ACC112 (cell line): ENCODE results near the gene KLHL8.
"Not testable (repeated sequence)": the region's sequence is repeated elsewhere in the genome, so short reads cannot be mapped to it uniquely, and the experiment has no call there.

Source experiments
- H2AFZ ChIP-seq: fragments of 200-600 bp; sonication (generic); one replicate; pipeline ENCODE4 v1.6.0; 2017; ENCODE audit warnings: antibody characterized with exemption, low read length; ENCODE audit not compliant: unreplicated experiment
- H3K27ac ChIP-seq: fragments of 200-600 bp; sonication (generic); 2 replicates; pipeline ENCODE4 v1.5.1; 2014; ENCODE audit warnings: low read depth, mild to moderate bottlenecking, antibody characterized with exemption, low read length, moderate library complexity
- H3K27me3 ChIP-seq: fragments of 200-600 bp; sonication (generic); 2 replicates; pipeline ENCODE4 v1.6.1; 2014; ENCODE audit warnings: mild to moderate bottlenecking, antibody characterized with exemption, low read length, moderate library complexity, mixed read lengths; ENCODE audit not compliant: insufficient read depth
- H3K36me3 ChIP-seq: fragments of 200-600 bp; sonication (generic); 2 replicates; pipeline ENCODE4 v1.6.1; 2016; ENCODE audit warnings: mild to moderate bottlenecking, antibody characterized with exemption, low read length, moderate library complexity, mixed read lengths; ENCODE audit not compliant: insufficient read depth
- H3K4me1 ChIP-seq: fragments of 200-600 bp; sonication (generic); one replicate; pipeline ENCODE4 v1.6.1; 2016; ENCODE audit warnings: low read length, mixed read lengths; ENCODE audit not compliant: insufficient read depth, unreplicated experiment, control insufficient read depth
- H3K4me3 ChIP-seq: fragments of 200-600 bp; sonication (generic); 2 replicates; pipeline ENCODE4 v1.5.1; 2014; ENCODE audit warnings: mild to moderate bottlenecking, low read depth, low read length
- H3K79me2 ChIP-seq: fragments of 200-600 bp; sonication (generic); one replicate; pipeline ENCODE4 v1.6.0; 2016; ENCODE audit warnings: low read length; ENCODE audit not compliant: control insufficient read depth, unreplicated experiment, insufficient read depth

The KLHL8 gene

DNA sequence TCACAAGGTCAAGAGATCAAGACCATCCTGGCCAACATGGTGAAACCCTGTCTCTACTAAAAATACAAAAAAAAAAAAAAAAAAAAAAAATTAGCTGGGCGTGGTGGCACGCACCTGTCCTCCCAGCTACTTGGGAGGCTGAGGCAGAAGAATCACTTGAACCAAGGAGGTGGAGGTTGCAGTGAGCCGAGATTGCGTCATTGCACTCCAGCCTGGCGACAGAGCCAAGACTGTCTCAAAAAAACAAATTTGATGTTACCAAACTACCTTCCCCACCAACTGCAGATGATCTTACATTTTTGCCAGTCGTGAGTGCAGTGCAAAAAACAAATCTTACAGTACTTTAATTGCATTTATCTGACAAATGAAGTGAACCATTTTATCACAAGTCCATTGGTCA is 74.5 kb downstream of the KLHL8 start:
- not testable (repeated sequence) for H3K27me3 ChIP-seq, H3K79me2 ChIP-seq, H3K36me3 ChIP-seq, H3K4me3 ChIP-seq, H3K27ac ChIP-seq, H2AFZ ChIP-seq, H3K4me1 ChIP-seq

GRCh38 chr4:87144356-87144755 is 76.1 kb downstream of the KLHL8 start:
- H2AFZ ChIP-seq, result no peak overlapping the region
- H3K27ac ChIP-seq, result no peak overlapping the region
- no peaks in the 10 kb centered on the region for H3K27me3 ChIP-seq
- H3K4me1 ChIP-seq, result no peaks in the 10 kb centered on the region
- H3K4me3 ChIP-seq, result no peak overlapping the region
- H3K79me2 ChIP-seq, result no peaks in the 10 kb centered on the region
- peaks cover 4% of the 10 kb centered on the region; the same call in 1 of the 2 replicates for H3K36me3 ChIP-seq

GRCh38 chr4:87141428-87141827 is 79.0 kb downstream of the KLHL8 start:
- Histone ChIP-seq H3K4me3 (no peak overlapping the region), H3K36me3 (peaks cover 15% of the 10 kb centered on the region; the same call in 1 of the 2 replicates), H3K4me1 (no peaks in the 10 kb centered on the region), H3K27ac (no peak overlapping the region), H3K27me3 (no peaks in the 10 kb centered on the region), H2AFZ (no peak overlapping the region), H3K79me2 (no peaks in the 10 kb centered on the region)

- no peak overlapping the region for H2AFZ ChIP-seq
- peaks cover 56% of the 10 kb centered on the region for H3K36me3 ChIP-seq
- H3K4me1 ChIP-seq, result no peaks in the 10 kb centered on the region
- no peak overlapping the region for H3K4me3 ChIP-seq
- no peaks in the 10 kb centered on the region for H3K27me3 ChIP-seq
- H3K27ac ChIP-seq, result no peak overlapping the region
- no peaks in the 10 kb centered on the region for H3K79me2 ChIP-seq
Observed at GRCh38 chr4:87134122-87134521, 86.3 kb downstream of the KLHL8 start.

DNA sequence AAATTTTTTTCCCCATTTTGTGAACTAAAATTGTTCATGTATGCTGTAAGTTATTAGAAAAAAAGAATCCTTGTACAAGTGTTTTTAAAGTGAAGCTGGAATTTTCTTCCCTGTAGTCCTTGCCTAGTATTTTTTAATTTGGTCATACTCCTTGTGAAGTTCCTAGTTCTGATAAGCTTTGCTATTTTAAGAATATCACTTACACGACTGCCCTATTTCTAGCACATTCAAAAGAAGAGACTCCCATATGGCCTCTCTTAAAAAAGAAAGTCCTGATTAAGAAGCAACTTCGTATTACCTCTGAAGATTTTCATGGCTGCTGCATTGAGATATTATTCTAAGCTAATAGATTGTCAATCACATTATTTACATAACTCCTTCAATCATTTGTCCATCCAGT is 87.2 kb downstream of the KLHL8 start:
- no peaks in the 10 kb centered on the region for H3K27me3 ChIP-seq
- no peak overlapping the region for H3K27ac ChIP-seq
- H3K4me1 ChIP-seq, result no peaks in the 10 kb centered on the region
- peaks cover 62% of the 10 kb centered on the region for H3K36me3 ChIP-seq
- no peak overlapping the region for H2AFZ ChIP-seq
- no peaks in the 10 kb centered on the region for H3K79me2 ChIP-seq
- no peak overlapping the region for H3K4me3 ChIP-seq

DNA sequence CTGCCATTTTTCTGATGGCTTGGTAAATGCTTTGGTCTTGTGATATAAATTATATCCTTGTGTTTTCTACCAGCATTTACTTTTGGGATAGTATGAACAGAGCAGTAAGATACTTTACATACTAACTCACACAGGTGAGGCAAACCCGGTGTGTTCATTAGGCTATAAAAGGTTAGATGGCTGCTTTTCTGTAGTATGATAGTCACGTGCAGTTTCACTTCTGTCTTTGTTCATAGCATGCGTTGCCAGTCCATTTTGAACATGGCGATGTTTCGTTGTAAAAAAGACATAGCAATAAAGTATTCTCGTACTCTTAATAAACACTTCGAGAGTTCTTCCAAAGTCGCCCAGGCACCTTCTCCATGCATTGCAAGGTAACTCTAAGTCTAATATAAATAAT is 88.4 kb downstream of the KLHL8 start:
- Histone ChIP-seq H3K27ac (no peak overlapping the region), H3K79me2 (no peaks in the 10 kb centered on the region), H3K4me1 (no peaks in the 10 kb centered on the region), H3K4me3 (no peak overlapping the region), H3K36me3 (peaks cover 65% of the 10 kb centered on the region), H2AFZ (no peak overlapping the region), H3K27me3 (no peaks in the 10 kb centered on the region)

- Histone ChIP-seq H3K27me3 (no peaks in the 10 kb centered on the region), H3K79me2 (no peaks in the 10 kb centered on the region), H3K27ac (no peak overlapping the region), H3K36me3 (peaks cover 64% of the 10 kb centered on the region), H3K4me3 (no peak overlapping the region), H2AFZ (no peak overlapping the region), H3K4me1 (no peaks in the 10 kb centered on the region)
Observed at GRCh38 chr4:87130985-87131703, 89.3 kb downstream of the KLHL8 start.

DNA sequence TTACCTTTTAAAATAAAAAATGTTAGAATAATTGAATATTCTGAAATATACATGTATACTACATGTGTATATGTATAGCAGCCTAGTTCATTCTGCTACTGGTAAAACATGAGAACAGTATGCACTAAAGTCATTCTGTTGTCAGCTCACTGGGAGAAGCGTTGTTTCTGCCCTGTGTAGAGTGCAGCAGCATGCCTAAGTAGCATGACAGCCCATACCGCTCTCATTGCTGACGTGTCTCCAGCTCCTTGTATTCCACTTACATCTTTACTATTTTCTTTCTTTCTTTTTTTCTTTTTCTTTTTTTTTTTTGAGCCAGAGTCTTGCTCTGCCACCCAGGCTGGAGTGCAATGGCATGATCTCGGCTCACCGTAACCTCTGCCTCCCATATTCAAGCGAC is 90.7 kb downstream of the KLHL8 start:
- no peak overlapping the region for H3K27ac ChIP-seq
- no peaks in the 10 kb centered on the region for H3K27me3 ChIP-seq
- peaks cover 65% of the 10 kb centered on the region for H3K36me3 ChIP-seq
- H3K4me1 ChIP-seq, result no peaks in the 10 kb centered on the region
- H3K4me3 ChIP-seq, result no peak overlapping the region
- H3K79me2 ChIP-seq, result no peaks in the 10 kb centered on the region
- no peak overlapping the region for H2AFZ ChIP-seq

DNA sequence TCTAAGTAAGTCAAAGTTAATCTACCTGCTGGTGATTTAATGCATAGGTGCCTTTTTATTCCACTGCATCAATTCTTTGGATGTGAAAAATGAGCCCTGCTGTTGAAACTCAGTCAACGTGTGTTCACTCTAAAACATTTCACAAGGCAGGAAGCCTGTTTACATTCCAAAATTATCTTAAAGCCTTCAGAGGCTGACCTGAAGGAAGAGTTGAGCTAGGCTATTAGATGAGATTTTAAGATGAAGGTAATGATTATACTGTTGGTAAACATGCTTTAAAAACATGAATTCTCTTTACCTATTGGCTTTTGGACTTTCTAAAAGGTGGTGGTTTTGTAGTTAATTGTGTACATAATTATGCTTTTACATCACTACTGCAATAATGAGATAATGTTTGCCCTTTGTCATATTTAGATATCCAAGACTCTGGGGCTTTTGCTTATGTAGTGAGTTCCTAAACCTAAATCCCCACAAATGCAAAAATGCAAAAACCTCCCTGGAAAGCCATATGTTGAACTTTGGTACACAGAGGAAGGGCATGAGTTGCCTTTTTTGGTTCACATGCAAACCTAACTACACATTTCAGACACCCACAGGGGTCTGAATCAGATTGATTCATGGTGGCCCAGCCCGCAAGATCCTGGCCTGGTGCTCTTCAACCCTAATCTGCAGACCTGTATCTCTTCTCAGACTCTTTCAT is 92.3 kb downstream of the KLHL8 start:
- Histone ChIP-seq H3K4me3 (no peak overlapping the region), H3K4me1 (no peaks in the 10 kb centered on the region), H3K79me2 (peaks cover 4% of the 10 kb centered on the region), H2AFZ (no peak overlapping the region), H3K27me3 (no peaks in the 10 kb centered on the region), H3K27ac (no peak overlapping the region), H3K36me3 (peaks cover 56% of the 10 kb centered on the region)

GRCh38 chr4:87126056-87126455 is 94.4 kb downstream of the KLHL8 start:
- Histone ChIP-seq H3K27ac (no peak overlapping the region), H2AFZ (no peak overlapping the region), H3K4me1 (peaks cover 13% of the 10 kb centered on the region), H3K36me3 (peaks cover 39% of the 10 kb centered on the region), H3K27me3 (no peaks in the 10 kb centered on the region), H3K79me2 (peaks cover 9% of the 10 kb centered on the region), H3K4me3 (no peak overlapping the region)

DNA sequence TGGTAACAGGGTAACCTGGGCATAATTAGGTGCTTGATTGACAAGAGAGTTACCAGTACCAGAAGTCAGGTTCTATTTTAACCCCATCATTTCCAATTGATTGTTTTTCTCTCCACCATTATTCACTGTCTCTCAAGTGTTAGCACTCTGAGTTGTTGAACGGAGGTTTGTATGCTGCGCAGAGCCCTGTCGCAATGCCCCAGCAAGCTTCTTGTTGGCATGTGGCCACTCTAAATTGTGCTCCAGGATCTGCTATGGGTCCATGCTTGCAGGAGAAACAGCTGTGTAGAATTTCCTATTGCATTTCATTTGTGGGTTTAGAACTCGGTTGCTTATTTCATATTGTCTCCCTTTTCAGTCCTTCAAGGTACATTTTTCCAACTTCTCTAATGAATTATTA is 98.2 kb downstream of the KLHL8 start:
- peaks cover 27% of the 10 kb centered on the region for H3K4me1 ChIP-seq
- H3K4me3 ChIP-seq, result no peak overlapping the region
- H3K27ac ChIP-seq, result no peak overlapping the region
- H3K79me2 ChIP-seq, result peaks cover 10% of the 10 kb centered on the region
- H2AFZ ChIP-seq, result no peak overlapping the region
- H3K27me3 ChIP-seq, result no peaks in the 10 kb centered on the region
- peaks cover 28% of the 10 kb centered on the region for H3K36me3 ChIP-seq
